CD14-positive monocyte (primary cell): Measurements from ENCODE around the gene UBR3. TPM values are rescaled to one million over a fixed set of nuclear protein-coding genes. Genes with fewer than 3 reads are reported as not detected.

Source experiments
- DNase-seq, 3 donors: peaks; one replicate each; pipeline ENCODE4 v3.0.0-alpha.2; 2011 to 2022
- H2AFZ ChIP-seq: 2 replicates; pipeline ENCODE4 v1.6.0; 2012; ENCODE audit warnings: mild to moderate bottlenecking, low read depth, low read length, inconsistent platforms; ENCODE audit not compliant: insufficient read depth, poor library complexity, severe bottlenecking
- H3K27ac ChIP-seq, 2 donors: 1 replicate in 1 of 2; 2 replicates in 1 of 2; pipeline ENCODE4 v1.5.1; 2012 to 2013; ENCODE audit warnings: low read length in 2 of 2, control low read depth in 1 of 2, inconsistent platforms in 1 of 2, low read depth in 1 of 2, mild to moderate bottlenecking in 1 of 2
- H3K27me3 ChIP-seq, 2 donors: one replicate each; pipeline versions ENCODE4 v1.6.0 to v1.6.1; 2011 to 2013; ENCODE audit warnings: low read length in 2 of 2; ENCODE audit not compliant: control insufficient read depth in 2 of 2, insufficient read depth in 2 of 2
- H3K36me3 ChIP-seq, 2 donors: replicated peaks in 1 of 2; 1 replicate in 1 of 2; 2 replicates in 1 of 2; pipeline versions ENCODE4 v1.5.1 to v1.6.1; 2012 to 2013; ENCODE audit warnings: low read length in 2 of 2, control low read depth in 1 of 2, inconsistent platforms in 1 of 2, mild to moderate bottlenecking in 1 of 2; ENCODE audit not compliant: insufficient read depth in 2 of 2, control insufficient read depth in 1 of 2
- H3K4me1 ChIP-seq, 2 donors: 1 replicate in 1 of 2; 2 replicates in 1 of 2; pipeline versions ENCODE4 v1.5.1 to v1.6.1; 2012 to 2013; ENCODE audit warnings: low read length in 2 of 2, control low read depth in 1 of 2, inconsistent platforms in 1 of 2, mild to moderate bottlenecking in 1 of 2, moderate library complexity in 1 of 2; ENCODE audit not compliant: insufficient read depth in 2 of 2, control insufficient read depth in 1 of 2
- H3K4me2 ChIP-seq: replicated peaks from 2 replicates; pipeline ENCODE3; 2012; ENCODE audit warnings: low read length, moderate library complexity, mild to moderate bottlenecking; ENCODE audit not compliant: poor library complexity, severe bottlenecking; ENCODE audit errors: extremely low read depth
- H3K4me3 ChIP-seq, 3 experiments: fragments of 200-600 bp in 1 of 3; sonication (generic) in 1 of 3; replicated peaks in 1 of 3; 1 replicate in 2 of 3; 2 replicates in 1 of 3; pipeline ENCODE4 v1.5.1; 2011 to 2013; ENCODE audit warnings: low read length in 3 of 3, mild to moderate bottlenecking in 3 of 3, control low read depth in 2 of 3, low read depth in 2 of 3, inconsistent platforms in 1 of 3, moderate library complexity in 1 of 3
- H3K79me2 ChIP-seq: 2 replicates; pipeline ENCODE4 v1.6.0; 2012; ENCODE audit warnings: mild to moderate bottlenecking, control low read depth, inconsistent platforms, low read length, moderate library complexity; ENCODE audit not compliant: insufficient read depth
- H3K9ac ChIP-seq: 2 replicates; pipeline ENCODE4 v1.6.0; 2017; ENCODE audit warnings: low read length, mild to moderate bottlenecking; ENCODE audit not compliant: insufficient read depth, poor library complexity, severe bottlenecking
- H3K9me3 ChIP-seq, 2 donors: replicated peaks in 1 of 2; 1 replicate in 1 of 2; 2 replicates in 1 of 2; pipeline versions ENCODE4 v1.5.1 to v1.6.1; 2012 to 2013; ENCODE audit warnings: low read length in 2 of 2, control low read depth in 1 of 2; ENCODE audit not compliant: control insufficient read depth in 1 of 2, insufficient read depth in 1 of 2
- H4K20me1 ChIP-seq: 2 replicates; pipeline ENCODE4 v1.6.0; 2012; ENCODE audit warnings: mild to moderate bottlenecking, low read length, control low read depth, moderate library complexity; ENCODE audit not compliant: insufficient read depth
- H3K27ac Mint-ChIP-seq, 7 donors: one replicate each; pipeline ENCODE4 v1.8.0; 2020; ENCODE audit warnings: mild to moderate bottlenecking in 7 of 7, mixed read lengths in 7 of 7, moderate library complexity in 6 of 7, inconsistent platforms in 2 of 7
- H3K27me3 Mint-ChIP-seq, 3 donors: one replicate each; pipeline ENCODE4 v1.8.0; 2021 to 2022; ENCODE audit warnings: low read depth in 3 of 3, mild to moderate bottlenecking in 3 of 3, mixed read lengths in 3 of 3, moderate library complexity in 3 of 3, inconsistent platforms in 1 of 3
- H3K36me3 Mint-ChIP-seq, 2 donors: one replicate each; pipeline ENCODE4 v1.8.0; 2020; ENCODE audit warnings: mixed read lengths in 2 of 2, inconsistent platforms in 1 of 2, mild to moderate bottlenecking in 1 of 2
- H3K4me1 Mint-ChIP-seq: one replicate; pipeline ENCODE4 v1.8.0; 2020; ENCODE audit warnings: mild to moderate bottlenecking, mixed read lengths
- H3K4me3 Mint-ChIP-seq, 2 donors: one replicate each; pipeline ENCODE4 v1.8.0; 2020; ENCODE audit warnings: mild to moderate bottlenecking in 2 of 2, mixed read lengths in 2 of 2, moderate library complexity in 1 of 2
- H3K9me3 Mint-ChIP-seq, 7 donors: one replicate each; pipeline ENCODE4 v1.8.0; 2020 to 2022; ENCODE audit warnings: mixed read lengths in 7 of 7, mild to moderate bottlenecking in 6 of 7, moderate library complexity in 6 of 7, inconsistent platforms in 2 of 7
- WGBS: methylation state at CpG from one replicate; pipeline ENCODE4 v1.1.5; 2013; ENCODE audit warnings: missing lambda C conversion rate; ENCODE audit not compliant: insufficient coverage; 5-methylcytosine and 5-hydroxymethylcytosine counted together
- intact Hi-C, 2 donors: fragments of 100-400 bp; cut with micrococcal nuclease; formaldehyde crosslinking; loops; one replicate each; pipeline versions ENCODE4 v1.15.0 to v1.15.1; 2023
- polyA plus RNA-seq, 3 donors: library from polyadenylated mRNA; depleted of rRNA in 1 of 3; unstranded in 2 of 3; stranded (reverse) in 1 of 3; fragments of 300-500 nt in 2 of 3; fragments of >200 nt in 1 of 3; fragmentation: Illumina TruSeq in 2 of 3; gene quantifications; 1 replicate in 2 of 3; 2 replicates in 1 of 3; pipeline ENCODE4 v1.2.3, GENCODE V29; 2012 to 2021
- TF ChIP-seq, protein P1 (sequence below): fragments of 200-600 bp; IDR thresholded peaks from one replicate; pipeline ENCODE4 v1.8.0; 2022; ENCODE audit warnings: antibody characterized with exemption, mild to moderate bottlenecking

Gene UBR3
- polyA plus RNA-seq, 3 donors: 4.3 to 10.7 (median 4.7) TPM

DNA sequence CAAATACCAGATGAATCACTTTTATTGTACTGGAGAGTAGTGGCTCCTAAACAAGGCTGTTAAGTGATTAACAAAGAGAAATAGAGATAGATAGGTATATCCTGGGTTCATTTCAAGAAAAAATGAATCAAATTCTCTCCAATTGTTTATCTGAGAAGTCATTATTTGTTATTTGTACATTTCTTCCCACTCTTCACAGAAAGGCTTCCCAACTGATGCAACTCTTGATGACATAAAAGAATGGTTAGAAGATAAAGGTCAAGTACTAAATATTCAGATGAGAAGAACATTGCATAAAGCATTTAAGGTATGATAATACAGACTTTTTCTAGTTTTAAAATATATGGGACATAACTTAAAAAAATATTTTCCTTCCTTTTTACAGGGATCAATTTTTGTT is 20.7 kb upstream of the UBR3 start:
- Mint-ChIP-seq H3K4me1 (peaks cover 2% of the 10 kb centered on the region), H3K36me3 (peaks cover 70 to 83% of the 10 kb centered on the region in 2 donors), H3K27ac (peak overlapping the region in 1 of 7 donors; percentile 8), H3K9me3 (no peaks in the 10 kb centered on the region), H3K27me3 (no peaks in the 10 kb centered on the region), H3K4me3 (no peak overlapping the region)
- H3K79me2 ChIP-seq: peaks cover 28% of the 10 kb centered on the region
- peaks cover 76 to 81% of the 10 kb centered on the region in 2 donors for H3K36me3 ChIP-seq
- intact Hi-C loops: no loop called here
- no peak overlapping the region for H3K9ac ChIP-seq
- no peak overlapping the region for H3K4me2 ChIP-seq
- TF ChIP-seq, protein P1, sequence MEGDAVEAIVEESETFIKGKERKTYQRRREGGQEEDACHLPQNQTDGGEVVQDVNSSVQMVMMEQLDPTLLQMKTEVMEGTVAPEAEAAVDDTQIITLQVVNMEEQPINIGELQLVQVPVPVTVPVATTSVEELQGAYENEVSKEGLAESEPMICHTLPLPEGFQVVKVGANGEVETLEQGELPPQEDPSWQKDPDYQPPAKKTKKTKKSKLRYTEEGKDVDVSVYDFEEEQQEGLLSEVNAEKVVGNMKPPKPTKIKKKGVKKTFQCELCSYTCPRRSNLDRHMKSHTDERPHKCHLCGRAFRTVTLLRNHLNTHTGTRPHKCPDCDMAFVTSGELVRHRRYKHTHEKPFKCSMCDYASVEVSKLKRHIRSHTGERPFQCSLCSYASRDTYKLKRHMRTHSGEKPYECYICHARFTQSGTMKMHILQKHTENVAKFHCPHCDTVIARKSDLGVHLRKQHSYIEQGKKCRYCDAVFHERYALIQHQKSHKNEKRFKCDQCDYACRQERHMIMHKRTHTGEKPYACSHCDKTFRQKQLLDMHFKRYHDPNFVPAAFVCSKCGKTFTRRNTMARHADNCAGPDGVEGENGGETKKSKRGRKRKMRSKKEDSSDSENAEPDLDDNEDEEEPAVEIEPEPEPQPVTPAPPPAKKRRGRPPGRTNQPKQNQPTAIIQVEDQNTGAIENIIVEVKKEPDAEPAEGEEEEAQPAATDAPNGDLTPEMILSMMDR: no peak
- no peak for DNase-seq
- peaks cover 23% of the 10 kb centered on the region for H4K20me1 ChIP-seq
- H3K4me3 ChIP-seq: no peak overlapping the region
- H3K4me1 ChIP-seq: no peaks in the 10 kb centered on the region
- H3K27ac ChIP-seq: no peak overlapping the region
- no peaks in the 10 kb centered on the region for H3K27me3 ChIP-seq
- H2AFZ ChIP-seq: no peak overlapping the region
- no peaks in the 10 kb centered on the region for H3K9me3 ChIP-seq

DNA sequence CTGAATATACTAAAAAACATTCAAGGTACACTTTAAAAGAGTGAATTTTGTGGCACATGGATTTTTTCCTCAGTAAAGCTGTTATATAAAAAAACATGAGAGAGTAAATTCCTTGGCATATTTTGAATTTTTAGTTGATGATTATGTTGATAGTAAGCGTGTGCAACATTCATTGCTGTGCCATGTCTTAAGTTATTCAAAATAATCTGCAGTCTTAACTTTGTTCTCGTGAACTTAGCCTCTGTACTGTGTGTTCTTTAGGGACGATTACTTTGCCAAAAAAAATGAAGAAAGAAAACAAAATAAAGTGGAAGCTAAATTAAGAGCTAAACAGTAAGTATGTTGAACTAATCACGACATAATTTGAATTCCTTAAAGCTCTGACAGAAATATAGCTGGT is 19.0 kb upstream of the UBR3 start:
- Histone ChIP-seq H3K9ac (no peak overlapping the region), H3K4me3 (no peak overlapping the region), H3K4me1 (no peaks in the 10 kb centered on the region), H3K9me3 (no peaks in the 10 kb centered on the region), H2AFZ (no peak overlapping the region), H3K4me2 (no peak overlapping the region), H3K27ac (no peak overlapping the region), H3K79me2 (peaks cover 12% of the 10 kb centered on the region), H4K20me1 (peaks cover 14% of the 10 kb centered on the region), H3K36me3 (peaks cover 80 to 82% of the 10 kb centered on the region in 2 donors), H3K27me3 (no peaks in the 10 kb centered on the region)
- no peaks in the 10 kb centered on the region for H3K27me3 Mint-ChIP-seq
- no peaks in the 10 kb centered on the region for H3K9me3 Mint-ChIP-seq
- intact Hi-C loops: no loop called here
- no peaks in the 10 kb centered on the region for H3K4me1 Mint-ChIP-seq
- DNase-seq: no peak
- no peak overlapping the region for H3K27ac Mint-ChIP-seq
- WGBS: 100% methylated on average over 2 of the region's 4 CpGs
- no peak overlapping the region for H3K4me3 Mint-ChIP-seq
- TF ChIP-seq, protein P1: no peak
- peaks cover 67 to 84% of the 10 kb centered on the region in 2 donors for H3K36me3 Mint-ChIP-seq
